ENCODE data around the gene NID2. TPM values are rescaled to one million over a fixed set of nuclear protein-coding genes. Genes with fewer than 3 reads are reported as not detected.

NID2 gene
- total and polyA plus RNA-seq, 12 donors, result 7.2 to 61.3 (median 33.0) TPM

GRCh38 chr14:52003324-52003723 lies 65.5 kb downstream of the NID2 start:
- peak overlapping the region in 2 of 5 donors; percentile 9 to 36 for H3K27ac ChIP-seq
- no peaks in the 10 kb centered on the region for H3K27me3 ChIP-seq
- H3K9me3 ChIP-seq (replicated peaks in 1 of 3), result no peaks in the 10 kb centered on the region
- intact Hi-C loops (cut with DNase I), result no loop called here
- no peak overlapping the region for H3K4me3 ChIP-seq
- TF ChIP-seq POLR2A (IDR thresholded peaks at IDR 0.05), result no peak
- TF ChIP-seq CTCF (IDR thresholded peaks at IDR 0.05), result no peak
- 47 to 67% (median 56%) methylated on average over 3 of the region's 3 CpGs for WGBS, 4 donors
- H3K4me1 ChIP-seq (replicated peaks in 1 of 2), result peaks cover 0 to 17% of the 10 kb centered on the region in 2 donors
- no peak for DNase-seq
- H3K36me3 ChIP-seq (replicated peaks in 1 of 2), result peaks cover 0 to 70% of the 10 kb centered on the region in 2 donors

- Histone ChIP-seq H3K27me3 (no peaks in the 10 kb centered on the region), H3K4me1 (replicated peaks in 1 of 2) (peaks cover 0 to 17% of the 10 kb centered on the region in 2 donors), H3K36me3 (replicated peaks in 1 of 2) (peaks cover 0 to 64% of the 10 kb centered on the region in 2 donors), H3K9me3 (replicated peaks in 1 of 3) (no peaks in the 10 kb centered on the region), H3K4me3 (no peak overlapping the region), H3K27ac (peak overlapping the region in 2 of 5 donors; percentile 9 to 23)
- DNase-seq, result no peak
- 81 to 93% (median 86%) methylated on average over 4 of the region's 4 CpGs for WGBS, 4 donors
- intact Hi-C loops (cut with DNase I), result no loop called here
- no peak for TF ChIP-seq CTCF (IDR thresholded peaks at IDR 0.05)
- TF ChIP-seq POLR2A (IDR thresholded peaks at IDR 0.05), result no peak
Measured at GRCh38 chr14:52002542-52002941, 66.3 kb downstream of the NID2 start.

GRCh38 chr14:52000696-52001095 lies 68.2 kb downstream of the NID2 start:
- TF ChIP-seq CTCF (IDR thresholded peaks at IDR 0.05), result no peak
- TF ChIP-seq POLR2A (IDR thresholded peaks at IDR 0.05), result no peak
- no peaks in the 10 kb centered on the region for H3K27me3 ChIP-seq
- 76 to 83% (median 78%) methylated on average over 3 of the region's 3 CpGs for WGBS, 4 donors
- no peaks in the 10 kb centered on the region for H3K9me3 ChIP-seq (replicated peaks in 1 of 3)
- H3K4me3 ChIP-seq, result no peak overlapping the region
- intact Hi-C loops (cut with DNase I), result no loop called here
- peaks cover 0 to 28% of the 10 kb centered on the region in 2 donors for H3K4me1 ChIP-seq (replicated peaks in 1 of 2)
- DNase-seq, result no peak
- peaks cover 0 to 45% of the 10 kb centered on the region in 2 donors for H3K36me3 ChIP-seq (replicated peaks in 1 of 2)
- no peak overlapping the region for H3K27ac ChIP-seq

- Histone ChIP-seq H3K4me1 (replicated peaks in 1 of 2) (peaks cover 0 to 28% of the 10 kb centered on the region in 2 donors), H3K27me3 (no peaks in the 10 kb centered on the region), H3K27ac (no peak overlapping the region), H3K4me3 (no peak overlapping the region), H3K9me3 (replicated peaks in 1 of 3) (no peaks in the 10 kb centered on the region), H3K36me3 (replicated peaks in 1 of 2) (peaks cover 0 to 44% of the 10 kb centered on the region in 2 donors)
- 53 to 58% (median 56%) methylated on average over 3 of the region's 3 CpGs for WGBS, 4 donors
- DNase-seq, result no peak
- intact Hi-C loops (cut with DNase I), result no loop called here
- no peak for TF ChIP-seq POLR2A (IDR thresholded peaks at IDR 0.05)
- TF ChIP-seq CTCF (IDR thresholded peaks at IDR 0.05), result no peak
Measured at GRCh38 chr14:52000019-52000582, 68.8 kb downstream of the NID2 start.

All from adrenal gland (tissue), 12 donors.